ENCODE measurements around the gene ALDH3A1. TPM values are rescaled to one million over a fixed set of nuclear protein-coding genes. Genes with fewer than 3 reads are reported as not detected.

Gene ALDH3A1
- total RNA-seq, 1 donor from 2014 or later = not detected

GRCh38 chr17:19763416-19763815 lies 15.3 kb upstream of the ALDH3A1 start:
- no peak for ATAC-seq
- intact Hi-C loops (cut with micrococcal nuclease) = loop anchor here (5.0 kb wide), 1 partner anchor 251 kb away; no protein-coding TSS in a partner anchor
- no peak for DNase-seq

- intact Hi-C loops (cut with micrococcal nuclease) = loop anchor here (5.0 kb wide), 1 partner anchor 250 kb away; no protein-coding TSS in a partner anchor
- ATAC-seq (peak; percentile 78), DNase-seq (peak; percentile 86)
Observed at GRCh38 chr17:19762515-19762961, 14.4 kb upstream of the ALDH3A1 start.

GRCh38 chr17:19760746-19761145 lies 12.6 kb upstream of the ALDH3A1 start:
- intact Hi-C loops (cut with micrococcal nuclease) = loop anchor here (5.0 kb wide), 1 partner anchor 248 kb away; no protein-coding TSS in a partner anchor
- no peak for ATAC-seq
- no peak for DNase-seq

- no peak for DNase-seq
- ATAC-seq = no peak
- intact Hi-C loops (cut with micrococcal nuclease) = loop anchor here (5.0 kb wide), 1 partner anchor 248 kb away; no protein-coding TSS in a partner anchor
Observed at GRCh38 chr17:19759568-19760549, 11.8 kb upstream of the ALDH3A1 start.

- intact Hi-C loops (cut with micrococcal nuclease) = no loop called here
- DNase-seq = no peak
- ATAC-seq = no peak
Observed at GRCh38 chr17:19757536-19758180, 9.6 kb upstream of the ALDH3A1 start.

- DNase-seq = no peak
- intact Hi-C loops (cut with micrococcal nuclease) = no loop called here
- no peak for ATAC-seq
Observed at GRCh38 chr17:19756546-19756945, 8.4 kb upstream of the ALDH3A1 start.

- intact Hi-C loops (cut with micrococcal nuclease) = no loop called here
- ATAC-seq (no peak), DNase-seq (no peak)
Observed at GRCh38 chr17:19755821-19756510, 7.9 kb upstream of the ALDH3A1 start.

GRCh38 chr17:19755392-19755791 lies 7.3 kb upstream of the ALDH3A1 start:
- DNase-seq (no peak), ATAC-seq (no peak)
- intact Hi-C loops (cut with micrococcal nuclease) = no loop called here

- DNase-seq (peak; percentile 60), ATAC-seq (peak; percentile 83)
- intact Hi-C loops (cut with micrococcal nuclease) = no loop called here
Observed at GRCh38 chr17:19753661-19754463, 5.8 kb upstream of the ALDH3A1 start.

GRCh38 chr17:19753051-19753509 lies 5.0 kb upstream of the ALDH3A1 start:
- peak; percentile 79 for DNase-seq
- intact Hi-C loops (cut with micrococcal nuclease) = no loop called here
- ATAC-seq = peak; percentile 97

GRCh38 chr17:19752216-19753050 lies 4.3 kb upstream of the ALDH3A1 start:
- no peak for ATAC-seq
- DNase-seq = no peak
- intact Hi-C loops (cut with micrococcal nuclease) = no loop called here

GRCh38 chr17:19750835-19751234 lies 2.7 kb upstream of the ALDH3A1 start:
- ATAC-seq = no peak
- no peak for DNase-seq
- intact Hi-C loops (cut with micrococcal nuclease) = no loop called here

GRCh38 chr17:19750020-19750572 lies 2.0 kb upstream of the ALDH3A1 start:
- DNase-seq = no peak
- ATAC-seq = no peak
- intact Hi-C loops (cut with micrococcal nuclease) = no loop called here

GRCh38 chr17:19748807-19749193 lies 702 bp upstream of the ALDH3A1 start:
- ATAC-seq = no peak
- intact Hi-C loops (cut with micrococcal nuclease) = no loop called here
- DNase-seq = no peak

GRCh38 chr17:19747159-19747719 lies 859 bp downstream of the ALDH3A1 start:
- no peak for ATAC-seq
- no peak for DNase-seq
- intact Hi-C loops (cut with micrococcal nuclease) = no loop called here

- intact Hi-C loops (cut with micrococcal nuclease) = no loop called here
- no peak for DNase-seq
- no peak for ATAC-seq
Observed at GRCh38 chr17:19746517-19746916, 1.6 kb downstream of the ALDH3A1 start.
